HCT116 (cell line): ENCODE results near the gene IL15RA.

ENCODE experiments used
- CEBPB ChIP-seq: IDR thresholded peaks from 2 replicates; pipeline ENCODE4 v1.6.1; 2012; ENCODE audit warnings: low read depth
- EGR1 ChIP-seq: IDR thresholded peaks from 2 replicates; pipeline ENCODE4 v1.6.1; 2012; ENCODE audit warnings: low read depth
- EZH2 ChIP-seq: fragments of 200-600 bp; sonication (generic); IDR thresholded peaks from 2 replicates; pipeline ENCODE4 v1.6.1; 2017; ENCODE audit warnings: antibody characterized with exemption, mixed run types
- EZH2phosphoT487 ChIP-seq: fragments of 200-600 bp; IDR thresholded peaks from 2 replicates; pipeline ENCODE4 v1.6.1; 2018; ENCODE audit warnings: antibody characterized with exemption, borderline replicate concordance
- JUND ChIP-seq: IDR thresholded peaks from 2 replicates; pipeline ENCODE4 v1.6.1; 2012
- POLR2A ChIP-seq: IDR thresholded peaks from 2 replicates; pipeline ENCODE4 v1.7.0; 2011; ENCODE audit warnings: borderline replicate concordance; ENCODE audit not compliant: insufficient read depth, insufficient read length; ENCODE audit errors: extremely low read depth
- POLR2AphosphoS5 ChIP-seq: IDR thresholded peaks from 2 replicates; pipeline ENCODE4 v1.6.1; 2011; ENCODE audit warnings: mild to moderate bottlenecking, low read depth, low read length, moderate library complexity
- RAD21 ChIP-seq: IDR thresholded peaks from 2 replicates; pipeline ENCODE4 v1.6.1; 2012; ENCODE audit warnings: low read depth, mild to moderate bottlenecking
- SP1 ChIP-seq: IDR thresholded peaks from 2 replicates; pipeline ENCODE4 v1.6.1; 2012; ENCODE audit warnings: low read depth
- TCF7L2 ChIP-seq: IDR thresholded peaks from 2 replicates; pipeline ENCODE4 v1.7.0; 2011; ENCODE audit warnings: borderline replicate concordance, inconsistent platforms; ENCODE audit not compliant: insufficient read depth, insufficient read length; ENCODE audit errors: extremely low read depth
- TF ChIP-seq, protein P1 (sequence below), 3 experiments: fragments of 200-600 bp in 1 of 3; sonication (generic) in 1 of 3; IDR thresholded peaks in 2 of 3; conservative IDR thresholded peaks in 1 of 3; 2 replicates each; pipeline ENCODE4 v1.5.1; 2012 to 2017; ENCODE audit warnings: low read depth in 2 of 3, low read length in 2 of 3, antibody characterized with exemption in 1 of 3, borderline replicate concordance in 1 of 3, control low read depth in 1 of 3, mild to moderate bottlenecking in 1 of 3, mixed read lengths in 1 of 3, mixed run types in 1 of 3, moderate library complexity in 1 of 3; ENCODE audit not compliant: insufficient read depth in 1 of 3
- TF ChIP-seq, protein P2 (sequence below): IDR thresholded peaks from 2 replicates; pipeline ENCODE4 v1.6.1; 2012
- TF ChIP-seq, protein P3 (sequence below): IDR thresholded peaks from 2 replicates; pipeline ENCODE4 v1.6.1; 2011; ENCODE audit warnings: mild to moderate bottlenecking, low read length, moderate library complexity; ENCODE audit not compliant: insufficient replicate concordance; ENCODE audit errors: extremely low read depth

DNA sequence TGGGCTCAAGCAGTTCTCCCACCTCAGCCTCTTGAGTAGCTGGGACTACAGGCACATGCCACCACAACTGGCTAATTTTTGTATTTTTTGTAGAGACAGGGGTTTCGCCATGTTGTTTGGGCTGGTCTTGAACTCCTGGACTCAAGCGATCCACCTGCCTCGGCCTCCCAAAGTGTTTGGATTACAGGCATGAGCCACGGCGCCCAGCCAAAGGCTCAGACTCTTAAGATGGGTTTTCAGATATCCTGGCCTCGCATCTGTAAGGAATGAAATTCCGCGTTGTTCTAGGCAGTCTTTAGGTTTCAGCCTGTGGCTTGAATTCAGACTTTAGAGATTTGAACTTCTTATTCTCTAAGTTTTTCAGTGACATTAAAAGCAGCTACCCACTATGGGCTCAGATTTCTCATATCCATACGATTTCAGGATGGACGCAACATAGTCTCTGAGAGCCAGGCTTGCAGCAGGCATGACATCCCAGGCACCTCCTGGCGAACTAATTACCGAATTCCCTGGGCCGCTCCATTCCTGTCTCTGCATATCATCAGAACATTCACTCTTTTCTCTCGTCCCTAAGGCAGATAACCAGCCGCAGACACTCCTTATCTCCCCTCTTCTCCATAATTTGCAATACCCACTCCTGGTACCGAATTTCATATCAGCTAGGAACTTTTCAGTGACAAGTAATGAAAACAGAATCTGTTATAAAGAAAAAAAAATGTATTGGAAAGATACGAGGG, 29.7 kb downstream of the IL15RA start:
- no peak for TF ChIP-seq TCF7L2
- TF ChIP-seq, protein P1, sequence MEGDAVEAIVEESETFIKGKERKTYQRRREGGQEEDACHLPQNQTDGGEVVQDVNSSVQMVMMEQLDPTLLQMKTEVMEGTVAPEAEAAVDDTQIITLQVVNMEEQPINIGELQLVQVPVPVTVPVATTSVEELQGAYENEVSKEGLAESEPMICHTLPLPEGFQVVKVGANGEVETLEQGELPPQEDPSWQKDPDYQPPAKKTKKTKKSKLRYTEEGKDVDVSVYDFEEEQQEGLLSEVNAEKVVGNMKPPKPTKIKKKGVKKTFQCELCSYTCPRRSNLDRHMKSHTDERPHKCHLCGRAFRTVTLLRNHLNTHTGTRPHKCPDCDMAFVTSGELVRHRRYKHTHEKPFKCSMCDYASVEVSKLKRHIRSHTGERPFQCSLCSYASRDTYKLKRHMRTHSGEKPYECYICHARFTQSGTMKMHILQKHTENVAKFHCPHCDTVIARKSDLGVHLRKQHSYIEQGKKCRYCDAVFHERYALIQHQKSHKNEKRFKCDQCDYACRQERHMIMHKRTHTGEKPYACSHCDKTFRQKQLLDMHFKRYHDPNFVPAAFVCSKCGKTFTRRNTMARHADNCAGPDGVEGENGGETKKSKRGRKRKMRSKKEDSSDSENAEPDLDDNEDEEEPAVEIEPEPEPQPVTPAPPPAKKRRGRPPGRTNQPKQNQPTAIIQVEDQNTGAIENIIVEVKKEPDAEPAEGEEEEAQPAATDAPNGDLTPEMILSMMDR (IDR thresholded peaks at IDR 0.05 in 2 of 3, conservative IDR thresholded peaks at IDR 0.05 in 1 of 3; ENCODE audit: borderline replicate concordance in 1 of 3, insufficient read depth in 1 of 3, low read depth in 2 of 3, low read length in 2 of 3), result no peak
- TF ChIP-seq POLR2AphosphoS5, result no peak
- no peak for TF ChIP-seq POLR2A
- no peak for TF ChIP-seq EZH2
- TF ChIP-seq, protein P2, sequence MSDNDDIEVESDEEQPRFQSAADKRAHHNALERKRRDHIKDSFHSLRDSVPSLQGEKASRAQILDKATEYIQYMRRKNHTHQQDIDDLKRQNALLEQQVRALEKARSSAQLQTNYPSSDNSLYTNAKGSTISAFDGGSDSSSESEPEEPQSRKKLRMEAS, result no peak
- TF ChIP-seq JUND, result no peak
- no peak for TF ChIP-seq EZH2phosphoT487
- TF ChIP-seq SP1, result no peak
- no peak for TF ChIP-seq CEBPB
- no peak for TF ChIP-seq RAD21
- TF ChIP-seq, protein P3, sequence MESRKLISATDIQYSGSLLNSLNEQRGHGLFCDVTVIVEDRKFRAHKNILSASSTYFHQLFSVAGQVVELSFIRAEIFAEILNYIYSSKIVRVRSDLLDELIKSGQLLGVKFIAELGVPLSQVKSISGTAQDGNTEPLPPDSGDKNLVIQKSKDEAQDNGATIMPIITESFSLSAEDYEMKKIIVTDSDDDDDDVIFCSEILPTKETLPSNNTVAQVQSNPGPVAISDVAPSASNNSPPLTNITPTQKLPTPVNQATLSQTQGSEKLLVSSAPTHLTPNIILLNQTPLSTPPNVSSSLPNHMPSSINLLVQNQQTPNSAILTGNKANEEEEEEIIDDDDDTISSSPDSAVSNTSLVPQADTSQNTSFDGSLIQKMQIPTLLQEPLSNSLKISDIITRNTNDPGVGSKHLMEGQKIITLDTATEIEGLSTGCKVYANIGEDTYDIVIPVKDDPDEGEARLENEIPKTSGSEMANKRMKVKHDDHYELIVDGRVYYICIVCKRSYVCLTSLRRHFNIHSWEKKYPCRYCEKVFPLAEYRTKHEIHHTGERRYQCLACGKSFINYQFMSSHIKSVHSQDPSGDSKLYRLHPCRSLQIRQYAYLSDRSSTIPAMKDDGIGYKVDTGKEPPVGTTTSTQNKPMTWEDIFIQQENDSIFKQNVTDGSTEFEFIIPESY, result no peak
- TF ChIP-seq EGR1, result no peak
